ENCODE measurements around the gene OSCP1. TPM values are rescaled to one million over a fixed set of nuclear protein-coding genes. Genes with fewer than 3 reads are reported as not detected.
A peak's percentile ranks its signal among the peaks of the same experiment; 100 is the strongest.

Gene OSCP1
- total and polyA plus RNA-seq, 2 donors (not counting 3 experiments of a cell fraction or from before 2014, with no cell fraction given): 4.6 to 8.3 TPM

DNA sequence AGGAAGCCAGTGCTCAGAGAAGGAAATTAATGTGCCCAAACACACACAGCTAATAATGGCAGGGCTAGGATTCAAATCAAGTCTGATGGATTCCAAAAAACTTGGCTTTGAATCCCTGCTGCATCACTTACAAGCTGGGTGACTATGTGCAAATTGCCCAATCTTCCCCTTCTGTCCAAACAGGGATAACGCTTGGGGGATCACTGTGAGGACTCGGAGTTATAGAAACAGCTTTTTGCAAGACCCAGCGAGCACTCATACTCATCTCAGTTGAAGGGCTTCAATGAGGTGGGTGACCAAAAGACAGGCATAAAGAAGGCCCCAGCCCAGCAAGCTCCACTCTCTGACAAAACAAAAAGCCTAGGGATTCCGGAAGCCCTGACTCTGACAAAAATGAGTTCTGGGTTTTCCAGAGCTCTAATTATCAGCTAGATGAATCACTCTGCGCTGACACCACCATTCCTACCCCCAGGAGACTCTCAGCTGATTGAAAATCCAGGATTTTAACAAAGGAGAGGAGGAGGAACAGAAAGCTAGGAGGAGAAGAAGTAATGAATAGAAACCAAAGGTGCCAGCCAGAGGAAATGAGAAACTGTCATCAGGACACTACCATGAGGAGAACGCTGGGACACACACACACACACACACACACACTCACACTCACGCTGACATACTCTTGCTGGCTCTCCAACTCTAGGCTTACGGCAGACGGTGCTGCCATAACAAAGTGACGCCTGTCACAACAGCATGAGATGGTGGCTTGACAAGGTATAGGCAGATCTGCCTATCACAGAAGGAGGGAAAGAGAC is 62.9 kb downstream of the OSCP1 start:
- dilution Hi-C loops (cut with MboI; ENCODE audit: extremely low pct_ligation_motif_present, low sequenced_read_pairs): no loop called here

DNA sequence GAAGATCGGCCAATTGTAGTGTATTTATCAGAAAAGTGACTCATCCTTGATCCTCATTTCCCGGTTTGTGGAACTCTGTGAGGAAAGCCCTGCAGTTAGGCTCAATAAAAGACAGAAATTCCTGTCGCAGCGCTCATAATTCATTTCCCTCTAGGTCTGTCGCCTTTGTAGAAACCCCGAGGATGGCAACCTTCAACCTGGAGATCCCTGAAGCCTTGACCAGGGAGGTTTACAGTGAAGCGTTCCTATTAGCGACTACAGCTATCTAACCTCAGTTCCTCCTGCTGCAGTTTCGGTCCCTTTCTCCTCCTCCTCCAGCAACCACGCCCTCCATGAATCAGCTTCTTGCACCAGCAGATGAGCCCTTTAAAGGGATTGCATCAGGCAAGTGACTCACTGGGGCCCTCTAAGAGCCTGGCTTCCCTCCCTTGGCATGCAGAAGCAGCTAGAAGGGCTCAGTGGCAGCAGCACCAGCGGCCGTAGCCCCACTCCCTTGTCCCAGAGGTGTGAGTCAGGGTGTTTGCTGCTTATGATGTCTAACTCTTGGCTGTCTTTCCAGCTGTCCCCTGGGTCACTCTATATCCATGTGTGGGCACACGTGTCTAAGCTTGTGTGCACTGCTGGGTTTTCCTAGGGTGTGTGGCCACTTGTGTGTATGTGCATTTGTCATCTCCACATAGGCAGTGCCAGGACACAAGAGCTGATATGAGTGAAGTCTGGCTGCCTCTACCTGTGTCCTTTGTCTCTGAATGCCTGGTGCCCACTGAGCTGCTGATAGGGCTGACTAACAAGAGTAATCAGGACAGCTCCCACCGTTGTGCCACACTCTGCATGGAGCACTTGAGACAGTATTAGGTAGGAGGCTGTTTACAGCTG is 63.7 kb downstream of the OSCP1 start:
- CTCF ChIA-PET: interaction anchor here (1.1 to 4.7 kb wide), 11 partner anchors 10 to 290 kb away, joined by 3 to 55 read pairs (median 8); partner anchors contain the start of genes EVA1B, LSM10 and SH3D21
- no peaks in the 10 kb centered on the region for H3K27me3 ChIP-seq (ENCODE audit: control insufficient read depth in 2 of 2, insufficient read depth in 2 of 2, low read length in 2 of 2)

More for the DNA sequence above, 62.9 kb downstream of the OSCP1 start:
- H3K27me3 ChIP-seq (ENCODE audit: control insufficient read depth in 2 of 2, insufficient read depth in 2 of 2, low read length in 2 of 2): no peaks in the 10 kb centered on the region
- peak overlapping the region; percentile 94 for H3K9ac ChIP-seq (replicated peaks; ENCODE audit: extremely low read depth, insufficient read depth, low read length)
- peaks cover 0 to 8% of the 10 kb centered on the region in 2 experiments for H3K36me3 ChIP-seq (ENCODE audit: control insufficient read depth in 2 of 2, extremely low read depth in 1 of 2, insufficient read depth in 2 of 2, low read length in 2 of 2)
- FAIRE-seq (peak; percentile 8), DNase-seq (ENCODE audit: low read depth, low spot score) (no peak)
- H3K9me1 ChIP-seq (replicated peaks; ENCODE audit: control insufficient read depth, extremely low read depth, insufficient read depth, low read length): no peaks in the 10 kb centered on the region
- H3K27ac ChIP-seq (ENCODE audit: insufficient read depth, low read depth, low read length): peak overlapping the region; percentile 97
- intact Hi-C loops (cut with micrococcal nuclease): loop anchor here (5.0 kb wide), 1 partner anchor 1090 kb away; no protein-coding TSS in a partner anchor
- ChIA-PET POLR2A (interaction anchor here (0.5 to 1.7 kb wide), 11 partner anchors 10 to 527 kb away, joined by 3 to 12 read pairs (median 5); partner anchors contain the start of gene LSM10), CTCF (interaction anchor here (1.1 to 4.7 kb wide), 11 partner anchors 9 to 290 kb away, joined by 3 to 55 read pairs (median 8); partner anchors contain the start of genes EVA1B, LSM10 and SH3D21)
- H4K20me1 ChIP-seq (replicated peaks; ENCODE audit: control insufficient read depth, extremely low read depth, insufficient read depth, low read length): no peaks in the 10 kb centered on the region
- H3K4me3 ChIP-seq (replicated peaks in 1 of 3; ENCODE audit: insufficient read depth in 1 of 3, low read depth in 1 of 3, low read length in 3 of 3): no peak overlapping the region
- H3K9me3 ChIP-seq (replicated peaks; ENCODE audit: control insufficient read depth, insufficient read depth, low read length): no peaks in the 10 kb centered on the region
- no TSS peak for BruUV-seq (replicated peaks)
- peak overlapping the region; percentile 89 for H3K4me2 ChIP-seq (ENCODE audit: insufficient read depth, low read length)
- TF ChIP-seq EZH2 (IDR thresholded peaks at IDR 0.05; ENCODE audit: borderline replicate concordance, low read depth, low read length, severe bottlenecking) (no peak), FOS (IDR thresholded peaks at IDR 0.05; ENCODE audit: borderline replicate concordance, insufficient read depth, low read length) (peak; percentile 25)
- H3K79me2 ChIP-seq (ENCODE audit: control insufficient read depth, insufficient read depth, low read length): peaks cover 29% of the 10 kb centered on the region
- H2AFZ ChIP-seq (ENCODE audit: low read depth, low read length): no peak overlapping the region
- peaks cover 24% of the 10 kb centered on the region for H3K4me1 ChIP-seq (ENCODE audit: control insufficient read depth, extremely low read depth, insufficient read depth, low read length)

More for the DNA sequence above, 63.7 kb downstream of the OSCP1 start:
- FAIRE-seq (peak; percentile 99), DNase-seq (ENCODE audit: low read depth, low spot score) (peak; percentile 98)
- TF ChIP-seq, protein P1, sequence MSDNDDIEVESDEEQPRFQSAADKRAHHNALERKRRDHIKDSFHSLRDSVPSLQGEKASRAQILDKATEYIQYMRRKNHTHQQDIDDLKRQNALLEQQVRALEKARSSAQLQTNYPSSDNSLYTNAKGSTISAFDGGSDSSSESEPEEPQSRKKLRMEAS (IDR thresholded peaks at IDR 0.05; ENCODE audit: insufficient read depth, insufficient read length): no peak
- peak; percentile 90 for TF ChIP-seq JUN (IDR thresholded peaks at IDR 0.05; ENCODE audit: borderline replicate concordance, insufficient read depth, insufficient read length, low read depth)
- peak; percentile 88 for TF ChIP-seq POLR2A (IDR thresholded peaks at IDR 0.05; ENCODE audit: low read depth, low read length)
- TF ChIP-seq FOS (IDR thresholded peaks at IDR 0.05; ENCODE audit: borderline replicate concordance, insufficient read depth, low read length): peak; percentile 99
- TF ChIP-seq MYC (IDR thresholded peaks at IDR 0.05; ENCODE audit: low read depth, low read length): no peak
- TF ChIP-seq EZH2 (IDR thresholded peaks at IDR 0.05; ENCODE audit: borderline replicate concordance, low read depth, low read length, severe bottlenecking): no peak
- TF ChIP-seq CTCF (IDR thresholded peaks at IDR 0.05; ENCODE audit: extremely low read depth in 1 of 2, insufficient read depth in 1 of 2, low read depth in 1 of 2, low read length in 2 of 2): no peak
- no peak for TF ChIP-seq GATA2 (IDR thresholded peaks at IDR 0.05; ENCODE audit: insufficient read depth, insufficient read length, low read depth, low read length)
- TF ChIP-seq POLR2AphosphoS5 (IDR thresholded peaks at IDR 0.05; ENCODE audit: insufficient read depth, low read depth, low read length): peak; percentile 96
- Histone ChIP-seq H3K79me2 (ENCODE audit: control insufficient read depth, insufficient read depth, low read length) (peaks cover 38% of the 10 kb centered on the region), H2AFZ (ENCODE audit: low read depth, low read length) (peak overlapping the region; percentile 6), H3K9ac (replicated peaks; ENCODE audit: extremely low read depth, insufficient read depth, low read length) (peak overlapping the region; percentile 94), H3K9me3 (replicated peaks; ENCODE audit: control insufficient read depth, insufficient read depth, low read length) (no peaks in the 10 kb centered on the region), H3K4me3 (replicated peaks in 1 of 3; ENCODE audit: insufficient read depth in 1 of 3, low read depth in 1 of 3, low read length in 3 of 3) (peak overlapping the region; percentile 27 to 72 (median 34)), H3K36me3 (ENCODE audit: control insufficient read depth in 2 of 2, extremely low read depth in 1 of 2, insufficient read depth in 2 of 2, low read length in 2 of 2) (peaks cover 0 to 6% of the 10 kb centered on the region in 2 experiments), H3K27ac (ENCODE audit: insufficient read depth, low read depth, low read length) (peak overlapping the region; percentile 97), H3K9me1 (replicated peaks; ENCODE audit: control insufficient read depth, extremely low read depth, insufficient read depth, low read length) (no peaks in the 10 kb centered on the region), H3K4me1 (ENCODE audit: control insufficient read depth, extremely low read depth, insufficient read depth, low read length) (peaks cover 24% of the 10 kb centered on the region), H3K4me2 (ENCODE audit: insufficient read depth, low read length) (peak overlapping the region; percentile 89), H4K20me1 (replicated peaks; ENCODE audit: control insufficient read depth, extremely low read depth, insufficient read depth, low read length) (no peaks in the 10 kb centered on the region)
- POLR2A ChIA-PET: interaction anchor here (0.5 to 1.7 kb wide), 12 partner anchors 9 to 526 kb away, joined by 3 to 12 read pairs (median 5); partner anchors contain the start of gene LSM10
- BruUV-seq (replicated peaks): TSS peak; percentile 83
- intact Hi-C loops (cut with micrococcal nuclease) (loop anchor here (1.0 to 5.0 kb wide), 7 partner anchors 11 to 1091 kb away; partner anchors contain the start of genes EVA1B, LSM10 and TRAPPC3), dilution Hi-C loops (cut with MboI; ENCODE audit: extremely low pct_ligation_motif_present, low sequenced_read_pairs) (no loop called here)

Measured in endothelial cell of umbilical vein (primary cell).